SK-N-MC (cell line): ENCODE results near the gene MAGI2.

Source experiments
- EZH2 ChIP-seq: fragments of 200-600 bp; sonication (generic); IDR thresholded peaks from one replicate; pipeline ENCODE4 v1.6.1; 2017; ENCODE audit warnings: antibody characterized with exemption
- FOXP2 ChIP-seq: optimal IDR thresholded peaks from 2 replicates; pipeline ENCODE3; 2011; ENCODE audit warnings: mild to moderate bottlenecking, moderate library complexity; ENCODE audit not compliant: insufficient read depth; ENCODE audit errors: extremely low read length, control extremely low read depth
- POLR2AphosphoS5 ChIP-seq: IDR thresholded peaks from 2 replicates; pipeline ENCODE4 v1.6.1; 2012; ENCODE audit warnings: mild to moderate bottlenecking, low read depth, low read length, borderline replicate concordance

- TF ChIP-seq POLR2AphosphoS5 (no peak), EZH2 (no peak), FOXP2 (no peak)
Measured at GRCh38 chr7:78521961-78522360, 931.5 kb downstream of the MAGI2 start.
